NCI-H146 treated with DMSO at 0.1 percent for 48 hours (cell line): Measurements from ENCODE around the gene ATP6V1G2.

ENCODE experiments used
- DNase-seq: peaks from one replicate; lab custom pipeline; 2025; ENCODE audit not compliant: unreplicated experiment; lab: John Stamatoyannopoulos, UW

Gene ATP6V1G2

GRCh38 chr6:31548544-31548873, 2.1 kb upstream of the ATP6V1G2 start:
- no peak for DNase-seq

- DNase-seq, result no peak
Measured at GRCh38 chr6:31547727-31548543, 1.5 kb upstream of the ATP6V1G2 start.

GRCh38 chr6:31546958-31547726, 734 bp upstream of the ATP6V1G2 start, which contains the start of gene NFKBIL1:
TSS of gene NFKBIL1 (plus strand) at chr6:31547608. CDS start at chr6:31547695, 87 bp downstream.
- DNase-seq, result peak; percentile 93

- DNase-seq, result no peak
Measured at GRCh38 chr6:31545291-31545690, 1.1 kb downstream of the ATP6V1G2 start.

GRCh38 chr6:31544676-31545075, 1.7 kb downstream of the ATP6V1G2 start:
- DNase-seq, result no peak

GRCh38 chr6:31543639-31544038, 2.8 kb downstream of the ATP6V1G2 start:
- DNase-seq, result no peak

GRCh38 chr6:31541658-31542521, 4.5 kb downstream of the ATP6V1G2 start, which contains the start of gene DDX39B:
TSS of gene DDX39B (minus strand) at chr6:31542003. CDS start at chr6:31540532, 1,471 bp downstream.
- DNase-seq, result peak; percentile 94

- peak; percentile 57 for DNase-seq
Measured at GRCh38 chr6:31541059-31541657, 5.2 kb downstream of the ATP6V1G2 start.

- no peak for DNase-seq
Measured at GRCh38 chr6:31540640-31541039, 5.8 kb downstream of the ATP6V1G2 start.

GRCh38 chr6:31538805-31539400, 7.5 kb downstream of the ATP6V1G2 start:
- DNase-seq, result no peak

- DNase-seq, result no peak
Measured at GRCh38 chr6:31535538-31536324, 10.7 kb downstream of the ATP6V1G2 start.

- no peak for DNase-seq
Measured at GRCh38 chr6:31534521-31535040, 11.8 kb downstream of the ATP6V1G2 start.

GRCh38 chr6:31534011-31534410, 12.4 kb downstream of the ATP6V1G2 start:
- DNase-seq, result no peak

GRCh38 chr6:31533455-31533841, 13.0 kb downstream of the ATP6V1G2 start:
- no peak for DNase-seq

- no peak for DNase-seq
Measured at GRCh38 chr6:31532644-31533454, 13.6 kb downstream of the ATP6V1G2 start.

- DNase-seq, result no peak
Measured at GRCh38 chr6:31531771-31532643, 14.4 kb downstream of the ATP6V1G2 start.

- DNase-seq, result no peak
Measured at GRCh38 chr6:31531162-31531561, 15.2 kb downstream of the ATP6V1G2 start.

GRCh38 chr6:31530659-31531058, 15.7 kb downstream of the ATP6V1G2 start:
- DNase-seq, result no peak
